ENCODE data around the gene RIPPLY2. TPM values are rescaled to one million over a fixed set of nuclear protein-coding genes. Genes with fewer than 3 reads are reported as not detected.
"Not testable (repeated sequence)": the region's sequence is repeated elsewhere in the genome, so short reads cannot be mapped to it uniquely, and the experiment has no call there.

The RIPPLY2 gene
- total and polyA plus RNA-seq, 2 donors (not counting 3 experiments of a cell fraction or from before 2014, with no cell fraction given) = 0.25 to 0.53 TPM

DNA sequence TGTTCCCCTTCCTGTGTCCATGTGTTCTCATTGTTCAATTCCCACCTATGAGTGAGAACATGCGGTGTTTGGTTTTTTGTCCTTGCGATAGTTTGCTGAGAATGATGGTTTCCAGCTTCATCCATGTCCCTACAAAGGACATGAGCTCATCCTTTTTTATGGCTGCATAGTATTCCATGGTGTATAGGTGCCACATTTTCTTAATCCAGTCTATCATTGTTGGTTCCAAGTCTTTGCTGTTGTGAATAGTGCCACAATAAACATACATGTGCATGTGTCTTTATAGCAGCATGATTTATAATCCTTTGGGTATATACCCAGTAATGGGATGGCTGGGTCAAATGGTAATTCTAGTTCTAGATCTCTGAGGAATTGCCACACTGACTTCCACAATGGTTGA, 43.9 kb downstream of the RIPPLY2 start:
- DNase-seq (ENCODE audit: low read depth, low spot score); BruUV-seq (replicated peaks): not testable (repeated sequence)

DNA sequence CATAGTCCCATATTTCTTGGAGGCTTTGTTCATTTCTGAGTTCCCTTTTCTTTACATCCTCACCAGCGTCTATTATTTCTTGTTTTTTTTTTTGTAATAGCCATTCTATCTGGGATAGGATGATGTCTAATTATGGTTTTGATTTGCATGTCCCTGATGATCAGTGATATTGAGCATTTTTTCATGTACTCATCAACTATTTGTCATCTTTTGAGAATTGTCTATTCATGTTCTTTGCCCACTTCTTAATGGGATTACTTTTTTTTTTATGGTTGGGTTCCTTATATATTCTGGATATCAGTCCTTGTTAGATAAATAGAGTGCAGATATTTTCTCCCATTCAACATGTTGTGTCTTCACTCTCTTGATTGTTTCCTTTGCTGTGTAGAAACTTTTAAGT, 48.5 kb downstream of the RIPPLY2 start:
- H3K9me3 ChIP-seq (replicated peaks; ENCODE audit: control insufficient read depth, insufficient read depth, low read length) = no peaks in the 10 kb centered on the region
- no peaks in the 10 kb centered on the region for H3K9me1 ChIP-seq (replicated peaks; ENCODE audit: control insufficient read depth, extremely low read depth, insufficient read depth, low read length)
- H3K4me1 ChIP-seq (ENCODE audit: control insufficient read depth, extremely low read depth, insufficient read depth, low read length) = no peaks in the 10 kb centered on the region
- DNase-seq (ENCODE audit: low read depth, low spot score) = no peak
- no peak overlapping the region for H3K4me2 ChIP-seq (ENCODE audit: insufficient read depth, low read length)
- H2AFZ ChIP-seq (ENCODE audit: low read depth, low read length) = no peak overlapping the region
- H3K27ac ChIP-seq (ENCODE audit: insufficient read depth, low read depth, low read length) = no peak overlapping the region
- H3K79me2 ChIP-seq (ENCODE audit: control insufficient read depth, insufficient read depth, low read length) = peaks cover 3% of the 10 kb centered on the region
- H4K20me1 ChIP-seq (replicated peaks; ENCODE audit: control insufficient read depth, extremely low read depth, insufficient read depth, low read length) = no peaks in the 10 kb centered on the region
- ChIA-PET POLR2A (no interaction called here), CTCF (no interaction called here)
- H3K27me3 ChIP-seq (ENCODE audit: control insufficient read depth in 2 of 2, insufficient read depth in 2 of 2, low read length in 2 of 2) = no peaks in the 10 kb centered on the region
- dilution Hi-C loops (cut with MboI; ENCODE audit: extremely low pct_ligation_motif_present, low sequenced_read_pairs) = no loop called here
- no TSS peak for BruUV-seq (replicated peaks)
- no peak overlapping the region for H3K9ac ChIP-seq (replicated peaks; ENCODE audit: extremely low read depth, insufficient read depth, low read length)
- H3K36me3 ChIP-seq (ENCODE audit: control insufficient read depth in 2 of 2, extremely low read depth in 1 of 2, insufficient read depth in 2 of 2, low read length in 2 of 2) = no peaks in the 10 kb centered on the region
- no peak overlapping the region for H3K4me3 ChIP-seq (replicated peaks in 1 of 3; ENCODE audit: insufficient read depth in 1 of 3, low read depth in 1 of 3, low read length in 3 of 3)
- FAIRE-seq = no peak
- TF ChIP-seq JUN (IDR thresholded peaks at IDR 0.05; ENCODE audit: borderline replicate concordance, insufficient read depth, insufficient read length, low read depth) (no peak), POLR2AphosphoS5 (IDR thresholded peaks at IDR 0.05; ENCODE audit: insufficient read depth, low read depth, low read length) (no peak), FOS (IDR thresholded peaks at IDR 0.05; ENCODE audit: borderline replicate concordance, insufficient read depth, low read length) (no peak), MYC (IDR thresholded peaks at IDR 0.05; ENCODE audit: low read depth, low read length) (no peak), POLR2A (IDR thresholded peaks at IDR 0.05; ENCODE audit: low read depth, low read length) (no peak), GATA2 (IDR thresholded peaks at IDR 0.05; ENCODE audit: insufficient read depth, insufficient read length, low read depth, low read length) (no peak), EZH2 (IDR thresholded peaks at IDR 0.05; ENCODE audit: borderline replicate concordance, low read depth, low read length, severe bottlenecking) (no peak)
- TF ChIP-seq, protein P1, sequence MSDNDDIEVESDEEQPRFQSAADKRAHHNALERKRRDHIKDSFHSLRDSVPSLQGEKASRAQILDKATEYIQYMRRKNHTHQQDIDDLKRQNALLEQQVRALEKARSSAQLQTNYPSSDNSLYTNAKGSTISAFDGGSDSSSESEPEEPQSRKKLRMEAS (IDR thresholded peaks at IDR 0.05; ENCODE audit: insufficient read depth, insufficient read length) = no peak
- TF ChIP-seq, protein P2, sequence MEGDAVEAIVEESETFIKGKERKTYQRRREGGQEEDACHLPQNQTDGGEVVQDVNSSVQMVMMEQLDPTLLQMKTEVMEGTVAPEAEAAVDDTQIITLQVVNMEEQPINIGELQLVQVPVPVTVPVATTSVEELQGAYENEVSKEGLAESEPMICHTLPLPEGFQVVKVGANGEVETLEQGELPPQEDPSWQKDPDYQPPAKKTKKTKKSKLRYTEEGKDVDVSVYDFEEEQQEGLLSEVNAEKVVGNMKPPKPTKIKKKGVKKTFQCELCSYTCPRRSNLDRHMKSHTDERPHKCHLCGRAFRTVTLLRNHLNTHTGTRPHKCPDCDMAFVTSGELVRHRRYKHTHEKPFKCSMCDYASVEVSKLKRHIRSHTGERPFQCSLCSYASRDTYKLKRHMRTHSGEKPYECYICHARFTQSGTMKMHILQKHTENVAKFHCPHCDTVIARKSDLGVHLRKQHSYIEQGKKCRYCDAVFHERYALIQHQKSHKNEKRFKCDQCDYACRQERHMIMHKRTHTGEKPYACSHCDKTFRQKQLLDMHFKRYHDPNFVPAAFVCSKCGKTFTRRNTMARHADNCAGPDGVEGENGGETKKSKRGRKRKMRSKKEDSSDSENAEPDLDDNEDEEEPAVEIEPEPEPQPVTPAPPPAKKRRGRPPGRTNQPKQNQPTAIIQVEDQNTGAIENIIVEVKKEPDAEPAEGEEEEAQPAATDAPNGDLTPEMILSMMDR (IDR thresholded peaks at IDR 0.05; ENCODE audit: extremely low read depth in 1 of 2, insufficient read depth in 1 of 2, low read depth in 1 of 2, low read length in 2 of 2) = no peak
- intact Hi-C loops (cut with micrococcal nuclease) = no loop called here

More for the DNA sequence above, 43.9 kb downstream of the RIPPLY2 start:
- FAIRE-seq; H3K27me3 ChIP-seq (ENCODE audit: control insufficient read depth in 2 of 2, insufficient read depth in 2 of 2, low read length in 2 of 2); H3K36me3 ChIP-seq (ENCODE audit: control insufficient read depth in 2 of 2, extremely low read depth in 1 of 2, insufficient read depth in 2 of 2, low read length in 2 of 2); H3K27ac ChIP-seq (ENCODE audit: insufficient read depth, low read depth, low read length); H3K4me2 ChIP-seq (ENCODE audit: insufficient read depth, low read length); dilution Hi-C loops (cut with MboI; ENCODE audit: extremely low pct_ligation_motif_present, low sequenced_read_pairs); H3K9ac ChIP-seq (replicated peaks; ENCODE audit: extremely low read depth, insufficient read depth, low read length); H4K20me1 ChIP-seq (replicated peaks; ENCODE audit: control insufficient read depth, extremely low read depth, insufficient read depth, low read length); H3K9me3 ChIP-seq (replicated peaks; ENCODE audit: control insufficient read depth, insufficient read depth, low read length); intact Hi-C loops (cut with micrococcal nuclease); H3K79me2 ChIP-seq (ENCODE audit: control insufficient read depth, insufficient read depth, low read length); H2AFZ ChIP-seq (ENCODE audit: low read depth, low read length); H3K4me1 ChIP-seq (ENCODE audit: control insufficient read depth, extremely low read depth, insufficient read depth, low read length); H3K4me3 ChIP-seq (replicated peaks in 1 of 3; ENCODE audit: insufficient read depth in 1 of 3, low read depth in 1 of 3, low read length in 3 of 3); POLR2A ChIA-PET; H3K9me1 ChIP-seq (replicated peaks; ENCODE audit: control insufficient read depth, extremely low read depth, insufficient read depth, low read length); CTCF ChIA-PET: not testable (repeated sequence)
